Measurements from ENCODE around the gene ZSCAN2. TPM values are rescaled to one million over a fixed set of nuclear protein-coding genes. Genes with fewer than 3 reads are reported as not detected.
"Not testable (repeated sequence)": the region's sequence is repeated elsewhere in the genome, so short reads cannot be mapped to it uniquely, and the experiment has no call there.

Gene ZSCAN2
- 10 to 100 TPM in 1 of 4 donors, 1 to 10 TPM in 3; 1.1 to 55.9 (median 8.1) TPM for total RNA-seq

- H3K4me1 ChIP-seq, result peaks cover 0 to 32% (median 13%) of the 10 kb centered on the region in 4 donors
- intact Hi-C loops (cut with DNase I; ENCODE audit: low total_unique reads), result no loop called here
- H3K9me3 ChIP-seq, result no peaks in the 10 kb centered on the region
- WGBS, 2 donors (ENCODE audit: low coverage in 1 of 2), result 0% methylated on average over 5 to 43 of the region's 68 CpGs
- in situ Hi-C loops (cut with MboI; ENCODE audit: low pct_ligation_motif_present in 1 of 4, low pct_unique_long_range_greater_than_20kb in 1 of 4, low sequenced_read_pairs in 3 of 4), result no loop called here
- H3K27ac ChIP-seq, result peak within 1 kb of the TSS; percentile 78 to 85 (median 78)
- peak within 1 kb of the TSS; percentile 75 to 89 (median 79) for H3K4me3 ChIP-seq
- H3K27me3 ChIP-seq, result no peaks in the 10 kb centered on the region
- peak; percentile 96 for DNase-seq
- TF ChIP-seq EP300 (IDR thresholded peaks at IDR 0.05; ENCODE audit: low read depth) (no peak), POLR2A (IDR thresholded peaks at IDR 0.05) (no peak), POLR2AphosphoS5 (IDR thresholded peaks at IDR 0.05) (peak in 2 of 3 donors; percentile 25 to 37)
- TF ChIP-seq, protein P1, sequence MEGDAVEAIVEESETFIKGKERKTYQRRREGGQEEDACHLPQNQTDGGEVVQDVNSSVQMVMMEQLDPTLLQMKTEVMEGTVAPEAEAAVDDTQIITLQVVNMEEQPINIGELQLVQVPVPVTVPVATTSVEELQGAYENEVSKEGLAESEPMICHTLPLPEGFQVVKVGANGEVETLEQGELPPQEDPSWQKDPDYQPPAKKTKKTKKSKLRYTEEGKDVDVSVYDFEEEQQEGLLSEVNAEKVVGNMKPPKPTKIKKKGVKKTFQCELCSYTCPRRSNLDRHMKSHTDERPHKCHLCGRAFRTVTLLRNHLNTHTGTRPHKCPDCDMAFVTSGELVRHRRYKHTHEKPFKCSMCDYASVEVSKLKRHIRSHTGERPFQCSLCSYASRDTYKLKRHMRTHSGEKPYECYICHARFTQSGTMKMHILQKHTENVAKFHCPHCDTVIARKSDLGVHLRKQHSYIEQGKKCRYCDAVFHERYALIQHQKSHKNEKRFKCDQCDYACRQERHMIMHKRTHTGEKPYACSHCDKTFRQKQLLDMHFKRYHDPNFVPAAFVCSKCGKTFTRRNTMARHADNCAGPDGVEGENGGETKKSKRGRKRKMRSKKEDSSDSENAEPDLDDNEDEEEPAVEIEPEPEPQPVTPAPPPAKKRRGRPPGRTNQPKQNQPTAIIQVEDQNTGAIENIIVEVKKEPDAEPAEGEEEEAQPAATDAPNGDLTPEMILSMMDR (IDR thresholded peaks at IDR 0.05), result no peak
- peaks cover 0 to 4% (median 0%) of the 10 kb centered on the region in 4 donors for H3K36me3 ChIP-seq
Observed at GRCh38 chr15:84600687-84601554, at the start of gene ZSCAN2. ZSCAN2 (plus strand) TSS chr15:84601009; CDS start chr15:84603928, 2,919 bp downstream.

- intact Hi-C loops (cut with DNase I; ENCODE audit: low total_unique reads); in situ Hi-C loops (cut with MboI; ENCODE audit: low pct_ligation_motif_present in 1 of 4, low pct_unique_long_range_greater_than_20kb in 1 of 4, low sequenced_read_pairs in 3 of 4); H3K27ac ChIP-seq; DNase-seq; H3K4me3 ChIP-seq; H3K9me3 ChIP-seq; H3K4me1 ChIP-seq; H3K36me3 ChIP-seq; H3K27me3 ChIP-seq: not testable (repeated sequence)
- WGBS, 2 donors (ENCODE audit: low coverage in 1 of 2), result 91 to 96% methylated on average over 1 to 2 of the region's 2 CpGs
Observed at GRCh38 chr15:84551624-84552023, 49.2 kb upstream of the ZSCAN2 start.

- no peaks in the 10 kb centered on the region for H3K27me3 ChIP-seq
- H3K4me1 ChIP-seq, result peaks cover 0 to 6% (median 0%) of the 10 kb centered on the region in 4 donors
- TF ChIP-seq EP300 (IDR thresholded peaks at IDR 0.05; ENCODE audit: low read depth), result no peak
- TF ChIP-seq POLR2A (IDR thresholded peaks at IDR 0.05), result no peak
- no peak for TF ChIP-seq POLR2AphosphoS5 (IDR thresholded peaks at IDR 0.05)
- TF ChIP-seq, protein P1 (IDR thresholded peaks at IDR 0.05), result no peak
- H3K36me3 ChIP-seq, result no peaks in the 10 kb centered on the region
- in situ Hi-C loops (cut with MboI; ENCODE audit: low pct_ligation_motif_present in 1 of 4, low pct_unique_long_range_greater_than_20kb in 1 of 4, low sequenced_read_pairs in 3 of 4) (no loop called here), intact Hi-C loops (cut with DNase I; ENCODE audit: low total_unique reads) (no loop called here)
- no peak overlapping the region for H3K4me3 ChIP-seq
- no peaks in the 10 kb centered on the region for H3K9me3 ChIP-seq
- DNase-seq, result no peak
- 100% methylated on average over 1 of the region's 1 CpG for WGBS, 2 donors (ENCODE audit: low coverage in 1 of 2)
- no peak overlapping the region for H3K27ac ChIP-seq
Observed at GRCh38 chr15:84552896-84553295, 47.9 kb upstream of the ZSCAN2 start.

DNA sequence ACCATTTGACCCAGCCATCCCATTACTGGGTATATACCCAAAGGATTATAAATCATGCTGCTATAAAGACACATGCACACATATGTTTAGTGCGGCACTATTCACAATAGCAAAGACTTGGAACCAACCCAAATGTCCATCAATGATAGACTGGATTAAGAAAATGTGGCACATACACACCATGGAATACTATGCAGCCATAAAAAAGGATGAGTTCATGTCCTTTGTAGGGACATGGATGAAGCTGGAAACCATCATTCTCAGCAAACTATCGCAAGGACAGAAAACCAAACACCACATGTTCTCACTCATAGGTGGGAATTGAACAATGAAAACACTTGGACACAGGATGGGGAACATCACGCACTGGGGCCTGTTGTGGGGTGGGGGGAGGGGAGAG is 44.1 kb upstream of the ZSCAN2 start:
- H3K4me3 ChIP-seq; in situ Hi-C loops (cut with MboI; ENCODE audit: low pct_ligation_motif_present in 1 of 4, low pct_unique_long_range_greater_than_20kb in 1 of 4, low sequenced_read_pairs in 3 of 4); H3K4me1 ChIP-seq; H3K27ac ChIP-seq; intact Hi-C loops (cut with DNase I; ENCODE audit: low total_unique reads); H3K36me3 ChIP-seq; H3K9me3 ChIP-seq; DNase-seq; H3K27me3 ChIP-seq: not testable (repeated sequence)
- 97% methylated on average over 3 of the region's 3 CpGs; no CpG with 5 or more reads in 1 of the 2 donors for WGBS, 2 donors (ENCODE audit: low coverage in 1 of 2)

GRCh38 chr15:84568021-84568420 is 32.8 kb upstream of the ZSCAN2 start:
- H3K9me3 ChIP-seq; intact Hi-C loops (cut with DNase I; ENCODE audit: low total_unique reads); in situ Hi-C loops (cut with MboI; ENCODE audit: low pct_ligation_motif_present in 1 of 4, low pct_unique_long_range_greater_than_20kb in 1 of 4, low sequenced_read_pairs in 3 of 4); DNase-seq; H3K27ac ChIP-seq; H3K4me3 ChIP-seq; H3K27me3 ChIP-seq; H3K36me3 ChIP-seq: not testable (repeated sequence)
- WGBS, 2 donors (ENCODE audit: low coverage in 1 of 2), result 76 to 82% methylated on average over 6 of the region's 6 CpGs
- peaks cover 0 to 17% (median 5%) of the 10 kb centered on the region in 4 donors for H3K4me1 ChIP-seq
